Stimulated activated CD4-positive, alpha-beta T cell treated with anti-CD3 and anti-CD28 coated beads, Interleukin-2, amount 100 ng/mL, for 24 hours (primary cell): ENCODE results near the gene TBC1D3D.
"Not testable (repeated sequence)": the region's sequence is repeated elsewhere in the genome, so short reads cannot be mapped to it uniquely, and the experiment has no call there.

Source experiments
- DNase-seq, 2 donors: peaks; one replicate each; pipeline ENCODE4 v3.0.0-alpha.2; 2020

The TBC1D3D gene

GRCh38 chr17:38003676-38004075, at the start of gene TBC1D3D:
TBC1D3D (plus strand) TSS chr17:38003976; CDS start chr17:38005561, 1,585 bp downstream.
- not testable (repeated sequence) for DNase-seq

- not testable (repeated sequence) for DNase-seq
These were observed 14.8 kb upstream of the TBC1D3D start, which contains the start of gene TBC1D3L for GRCh38 chr17:37988960-37989359. TBC1D3L (minus strand) TSS chr17:37989060; CDS start chr17:37987520, 1,540 bp downstream.
